WTC11 (cell line): ENCODE data around the gene MT1F. TPM values are rescaled to one million over a fixed set of nuclear protein-coding genes. Genes with fewer than 3 reads are reported as not detected.

Source experiments
- ATAC-seq: fragments of 200-7000 bp; cut with Tn5 transposase; 2 replicates; pipeline ENCODE4 v1.10.0; 2021; ENCODE audit warnings: mild to moderate bottlenecking, moderate library complexity
- CTCF ChIA-PET: fragments of 300-600 bp; sonication (Branson Sonifier 250); formaldehyde crosslinking; loops from one replicate; lab custom pipeline; 2021; ENCODE audit warnings: antibody characterized with exemption; lab: Charles Lee
- POLR2A ChIA-PET: fragments of 350-600 bp; sonication (Branson Sonifier 250); formaldehyde crosslinking; loops from one replicate; lab custom pipeline; 2021; ENCODE audit warnings: antibody characterized with exemption; lab: Charles Lee
- DNase-seq: peaks from one replicate; pipeline ENCODE4 v3.0.0; 2021; ENCODE audit warnings: low spot score
- H3K27ac Mint-ChIP-seq: 2 replicates; pipeline ENCODE4 v1.8.0; 2021; ENCODE audit warnings: mixed read lengths
- H3K27me3 Mint-ChIP-seq: 2 replicates; pipeline ENCODE4 v1.8.0; 2021; ENCODE audit warnings: low read depth, mild to moderate bottlenecking, moderate library complexity, mixed read lengths
- H3K36me3 Mint-ChIP-seq: 2 replicates; pipeline ENCODE4 v1.8.0; 2021; ENCODE audit warnings: mixed read lengths
- H3K4me1 Mint-ChIP-seq: 2 replicates; pipeline ENCODE4 v1.8.0; 2022; ENCODE audit warnings: mixed read lengths
- H3K4me3 Mint-ChIP-seq: 2 replicates; pipeline ENCODE4 v1.8.0; 2021; ENCODE audit warnings: mild to moderate bottlenecking, moderate library complexity, mixed read lengths
- H3K9me3 Mint-ChIP-seq: 2 replicates; pipeline ENCODE4 v1.8.0; 2021; ENCODE audit warnings: mixed read lengths
- ATF1 ChIP-seq: sonication (generic); formaldehyde crosslinking; IDR thresholded peaks from 2 replicates; pipeline ENCODE4 v1.8.1; 2023; ENCODE audit warnings: mild to moderate bottlenecking, moderate library complexity, missing genetic modification reagents
- EMX1 ChIP-seq: fragments of 250-450 bp; sonication (Bioruptor Pico); IDR thresholded peaks from 2 replicates; pipeline ENCODE4 v1.8.0; 2021; ENCODE audit warnings: mild to moderate bottlenecking
- ESRRA ChIP-seq: sonication (generic); formaldehyde crosslinking; IDR thresholded peaks from 2 replicates; pipeline ENCODE4 v1.8.1; 2022; ENCODE audit warnings: mild to moderate bottlenecking, missing genetic modification reagents, borderline replicate concordance
- ETV6 ChIP-seq: sonication (generic); formaldehyde crosslinking; IDR thresholded peaks from 2 replicates; pipeline ENCODE4 v1.8.1; 2022; ENCODE audit warnings: mild to moderate bottlenecking, missing genetic modification reagents
- JUN ChIP-seq: sonication (generic); formaldehyde crosslinking; IDR thresholded peaks from 2 replicates; pipeline ENCODE4 v1.8.0; 2023; ENCODE audit warnings: mild to moderate bottlenecking, missing genetic modification reagents
- MXD4 ChIP-seq: fragments of 250-450 bp; sonication (Bioruptor Pico); IDR thresholded peaks from 2 replicates; pipeline ENCODE4 v1.8.0; 2021; ENCODE audit warnings: mild to moderate bottlenecking, moderate library complexity, borderline replicate concordance
- NFE2L1 ChIP-seq: sonication (generic); formaldehyde crosslinking; IDR thresholded peaks from 2 replicates; pipeline ENCODE4 v1.8.1; 2023; ENCODE audit warnings: missing genetic modification reagents
- ZNF396 ChIP-seq: fragments of 250-450 bp; sonication (Bioruptor Pico); IDR thresholded peaks from 2 replicates; pipeline ENCODE4 v1.8.0; 2021; ENCODE audit warnings: mild to moderate bottlenecking, moderate library complexity, borderline replicate concordance
- ZNF423 ChIP-seq: fragments of 250-450 bp; sonication (Bioruptor Pico); IDR thresholded peaks from 2 replicates; pipeline ENCODE4 v2.1.2; 2022; ENCODE audit warnings: mild to moderate bottlenecking, moderate library complexity
- total RNA-seq: library from RNA; stranded (reverse); gene quantifications from 3 replicates; pipeline ENCODE4 v1.2.3, GENCODE V29; 2021
- TF ChIP-seq, protein P1 (sequence below): fragments of 200-600 bp; IDR thresholded peaks from 2 replicates; pipeline ENCODE4 v1.8.0; 2022; ENCODE audit warnings: antibody characterized with exemption
- TF ChIP-seq, protein P2 (sequence below): fragments of 250-450 bp; sonication (Bioruptor Pico); conservative IDR thresholded peaks from 2 replicates; pipeline ENCODE4 v1.9.0; 2021; ENCODE audit warnings: mild to moderate bottlenecking
- TF ChIP-seq, protein P3 (sequence below): fragments of 250-450 bp; sonication (Bioruptor Pico); IDR thresholded peaks from 2 replicates; pipeline ENCODE4 v1.9.0; 2021; ENCODE audit warnings: mild to moderate bottlenecking
- TF ChIP-seq, protein P4 (sequence below): sonication (generic); formaldehyde crosslinking; IDR thresholded peaks from 2 replicates; pipeline ENCODE4 v1.8.1; 2023; ENCODE audit warnings: mild to moderate bottlenecking, moderate library complexity, missing genetic modification reagents
- TF ChIP-seq, protein P5 (sequence below): sonication (generic); formaldehyde crosslinking; IDR thresholded peaks from 2 replicates; pipeline ENCODE4 v1.8.1; 2022; ENCODE audit warnings: low read depth, missing genetic modification reagents, borderline replicate concordance
- TF ChIP-seq, protein P6 (sequence below): sonication (generic); formaldehyde crosslinking; IDR thresholded peaks from 2 replicates; pipeline ENCODE4 v1.8.0; 2022; ENCODE audit warnings: mild to moderate bottlenecking, missing genetic modification reagents

MT1F gene
- total RNA-seq, 1 experiment from 2014 or later = 58.2 TPM

DNA sequence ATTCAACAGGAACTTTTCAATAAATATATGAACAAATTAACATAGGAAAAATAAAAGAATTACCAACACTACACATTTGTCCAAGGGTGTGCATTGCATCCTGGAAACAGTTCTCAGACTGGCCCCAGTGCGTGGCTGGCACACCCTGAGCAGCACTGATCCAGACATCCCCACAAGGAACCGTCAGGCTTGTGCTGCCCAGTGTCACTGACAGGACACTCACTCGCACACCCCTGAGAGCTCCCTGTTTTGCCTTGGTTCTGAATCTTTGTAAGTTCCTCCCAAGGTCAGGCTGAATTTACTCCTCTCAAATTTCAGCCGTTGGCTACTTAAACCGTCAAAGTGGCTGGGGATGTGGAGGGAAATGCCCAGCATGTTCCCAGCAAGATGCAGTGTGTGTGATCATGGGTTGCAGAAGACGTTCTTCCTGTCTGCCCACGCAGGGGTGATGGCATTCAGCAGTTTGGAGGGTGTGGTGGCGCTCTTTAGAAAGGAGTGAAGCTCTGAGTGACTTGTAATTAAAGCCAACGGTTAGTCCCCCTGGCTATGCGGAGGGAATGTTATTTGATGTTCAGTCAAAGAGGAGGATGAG is 47.6 kb upstream of the MT1F start (continued):
- TF ChIP-seq EMX1 (CRISPR knock-in tag) (no peak), ESRRA (CRISPR knock-in tag) (no peak), ATF1 (CRISPR knock-in tag) (no peak)
- TF ChIP-seq, protein P1, sequence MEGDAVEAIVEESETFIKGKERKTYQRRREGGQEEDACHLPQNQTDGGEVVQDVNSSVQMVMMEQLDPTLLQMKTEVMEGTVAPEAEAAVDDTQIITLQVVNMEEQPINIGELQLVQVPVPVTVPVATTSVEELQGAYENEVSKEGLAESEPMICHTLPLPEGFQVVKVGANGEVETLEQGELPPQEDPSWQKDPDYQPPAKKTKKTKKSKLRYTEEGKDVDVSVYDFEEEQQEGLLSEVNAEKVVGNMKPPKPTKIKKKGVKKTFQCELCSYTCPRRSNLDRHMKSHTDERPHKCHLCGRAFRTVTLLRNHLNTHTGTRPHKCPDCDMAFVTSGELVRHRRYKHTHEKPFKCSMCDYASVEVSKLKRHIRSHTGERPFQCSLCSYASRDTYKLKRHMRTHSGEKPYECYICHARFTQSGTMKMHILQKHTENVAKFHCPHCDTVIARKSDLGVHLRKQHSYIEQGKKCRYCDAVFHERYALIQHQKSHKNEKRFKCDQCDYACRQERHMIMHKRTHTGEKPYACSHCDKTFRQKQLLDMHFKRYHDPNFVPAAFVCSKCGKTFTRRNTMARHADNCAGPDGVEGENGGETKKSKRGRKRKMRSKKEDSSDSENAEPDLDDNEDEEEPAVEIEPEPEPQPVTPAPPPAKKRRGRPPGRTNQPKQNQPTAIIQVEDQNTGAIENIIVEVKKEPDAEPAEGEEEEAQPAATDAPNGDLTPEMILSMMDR = no peak

DNA sequence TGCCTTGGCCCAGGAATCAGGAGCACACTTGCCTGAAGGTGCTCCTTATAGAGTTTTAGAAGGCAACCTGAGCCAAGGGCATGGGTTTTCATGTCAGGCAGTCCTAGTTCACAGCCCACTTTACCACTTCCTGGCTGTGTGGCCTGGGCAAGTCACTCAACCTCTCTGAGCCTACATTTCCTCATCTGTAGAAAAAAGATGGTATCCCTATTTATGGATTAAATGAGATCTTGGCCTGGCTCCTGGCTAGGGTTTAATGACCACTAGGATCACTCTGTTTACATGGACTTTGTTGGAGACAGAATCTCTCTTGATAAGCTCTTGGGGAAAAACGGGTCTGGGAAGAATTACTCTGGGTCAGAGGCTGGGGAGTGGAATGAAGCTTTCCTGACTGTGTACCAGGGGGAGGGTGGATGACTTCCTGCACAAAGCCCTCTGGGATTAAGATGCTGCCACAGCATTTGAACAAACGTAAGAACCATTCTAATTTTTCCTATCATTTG is 47.1 kb upstream of the MT1F start:
- ChIA-PET POLR2A (interaction anchor here (1.0 to 4.8 kb wide), 2 partner anchors 16 to 54 kb away, joined by 3 to 68 read pairs; partner anchors contain the start of gene MT1E), CTCF (interaction anchor here (4.1 to 4.5 kb wide), 2 partner anchors 10 to 91 kb away, joined by 22 to 28 read pairs; no protein-coding TSS in a partner anchor)
- Mint-ChIP-seq H3K9me3 (no peaks in the 10 kb centered on the region), H3K27ac (no peak overlapping the region), H3K4me1 (peaks cover 48% of the 10 kb centered on the region), H3K36me3 (no peaks in the 10 kb centered on the region), H3K27me3 (peaks cover 90% of the 10 kb centered on the region), H3K4me3 (peak overlapping the region; percentile 79)
- no peak for DNase-seq
- TF ChIP-seq, protein P2, sequence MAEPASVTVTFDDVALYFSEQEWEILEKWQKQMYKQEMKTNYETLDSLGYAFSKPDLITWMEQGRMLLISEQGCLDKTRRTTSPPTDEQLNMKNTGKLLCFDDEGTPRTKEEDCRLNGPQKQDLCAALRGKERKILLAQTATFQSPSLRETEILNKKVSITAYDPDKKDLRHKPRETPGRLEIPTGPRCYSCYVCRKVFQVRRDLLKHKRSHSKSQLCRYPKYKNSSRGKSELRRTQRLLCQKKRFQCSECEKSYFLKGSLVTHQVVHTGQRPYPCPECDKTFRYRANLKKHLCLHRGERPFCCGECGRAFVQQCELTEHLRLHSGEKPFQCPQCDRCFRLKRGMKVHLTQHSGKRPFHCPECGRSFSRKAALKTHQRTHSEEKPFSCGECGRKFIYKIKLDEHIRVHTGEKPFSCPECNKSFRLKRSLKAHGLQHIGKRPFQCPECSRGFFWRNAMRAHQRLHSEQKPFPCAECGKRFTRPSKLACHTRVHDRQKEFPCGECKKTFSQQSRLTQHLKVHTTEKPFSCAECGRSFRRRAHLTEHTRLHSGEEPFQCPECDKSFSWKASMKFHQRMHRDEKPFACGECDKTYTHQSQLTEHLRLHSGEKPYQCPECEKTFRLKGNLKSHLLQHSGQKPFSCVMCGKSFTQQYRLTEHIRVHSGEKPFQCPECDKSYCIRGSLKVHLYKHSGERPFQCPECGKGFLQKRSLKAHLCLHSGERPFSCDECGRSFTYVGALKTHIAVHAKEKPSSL (CRISPR knock-in tag) = no peak
- TF ChIP-seq ZNF423 (CRISPR knock-in tag) = no peak
- no peak for TF ChIP-seq JUN
- no peak for TF ChIP-seq ETV6 (CRISPR knock-in tag)
- TF ChIP-seq, protein P3, sequence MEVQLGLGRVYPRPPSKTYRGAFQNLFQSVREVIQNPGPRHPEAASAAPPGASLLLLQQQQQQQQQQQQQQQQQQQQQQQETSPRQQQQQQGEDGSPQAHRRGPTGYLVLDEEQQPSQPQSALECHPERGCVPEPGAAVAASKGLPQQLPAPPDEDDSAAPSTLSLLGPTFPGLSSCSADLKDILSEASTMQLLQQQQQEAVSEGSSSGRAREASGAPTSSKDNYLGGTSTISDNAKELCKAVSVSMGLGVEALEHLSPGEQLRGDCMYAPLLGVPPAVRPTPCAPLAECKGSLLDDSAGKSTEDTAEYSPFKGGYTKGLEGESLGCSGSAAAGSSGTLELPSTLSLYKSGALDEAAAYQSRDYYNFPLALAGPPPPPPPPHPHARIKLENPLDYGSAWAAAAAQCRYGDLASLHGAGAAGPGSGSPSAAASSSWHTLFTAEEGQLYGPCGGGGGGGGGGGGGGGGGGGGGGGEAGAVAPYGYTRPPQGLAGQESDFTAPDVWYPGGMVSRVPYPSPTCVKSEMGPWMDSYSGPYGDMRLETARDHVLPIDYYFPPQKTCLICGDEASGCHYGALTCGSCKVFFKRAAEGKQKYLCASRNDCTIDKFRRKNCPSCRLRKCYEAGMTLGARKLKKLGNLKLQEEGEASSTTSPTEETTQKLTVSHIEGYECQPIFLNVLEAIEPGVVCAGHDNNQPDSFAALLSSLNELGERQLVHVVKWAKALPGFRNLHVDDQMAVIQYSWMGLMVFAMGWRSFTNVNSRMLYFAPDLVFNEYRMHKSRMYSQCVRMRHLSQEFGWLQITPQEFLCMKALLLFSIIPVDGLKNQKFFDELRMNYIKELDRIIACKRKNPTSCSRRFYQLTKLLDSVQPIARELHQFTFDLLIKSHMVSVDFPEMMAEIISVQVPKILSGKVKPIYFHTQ = no peak
- TF ChIP-seq, protein P4, sequence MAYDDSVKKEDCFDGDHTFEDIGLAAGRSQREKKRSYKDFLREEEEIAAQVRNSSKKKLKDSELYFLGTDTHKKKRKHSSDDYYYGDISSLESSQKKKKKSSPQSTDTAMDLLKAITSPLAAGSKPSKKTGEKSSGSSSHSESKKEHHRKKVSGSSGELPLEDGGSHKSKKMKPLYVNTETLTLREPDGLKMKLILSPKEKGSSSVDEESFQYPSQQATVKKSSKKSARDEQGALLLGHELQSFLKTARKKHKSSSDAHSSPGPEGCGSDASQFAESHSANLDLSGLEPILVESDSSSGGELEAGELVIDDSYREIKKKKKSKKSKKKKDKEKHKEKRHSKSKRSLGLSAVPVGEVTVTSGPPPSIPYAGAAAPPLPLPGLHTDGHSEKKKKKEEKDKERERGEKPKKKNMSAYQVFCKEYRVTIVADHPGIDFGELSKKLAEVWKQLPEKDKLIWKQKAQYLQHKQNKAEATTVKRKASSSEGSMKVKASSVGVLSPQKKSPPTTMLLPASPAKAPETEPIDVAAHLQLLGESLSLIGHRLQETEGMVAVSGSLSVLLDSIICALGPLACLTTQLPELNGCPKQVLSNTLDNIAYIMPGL (CRISPR knock-in tag) = no peak
- TF ChIP-seq, protein P1 = no peak
- TF ChIP-seq, protein P5, sequence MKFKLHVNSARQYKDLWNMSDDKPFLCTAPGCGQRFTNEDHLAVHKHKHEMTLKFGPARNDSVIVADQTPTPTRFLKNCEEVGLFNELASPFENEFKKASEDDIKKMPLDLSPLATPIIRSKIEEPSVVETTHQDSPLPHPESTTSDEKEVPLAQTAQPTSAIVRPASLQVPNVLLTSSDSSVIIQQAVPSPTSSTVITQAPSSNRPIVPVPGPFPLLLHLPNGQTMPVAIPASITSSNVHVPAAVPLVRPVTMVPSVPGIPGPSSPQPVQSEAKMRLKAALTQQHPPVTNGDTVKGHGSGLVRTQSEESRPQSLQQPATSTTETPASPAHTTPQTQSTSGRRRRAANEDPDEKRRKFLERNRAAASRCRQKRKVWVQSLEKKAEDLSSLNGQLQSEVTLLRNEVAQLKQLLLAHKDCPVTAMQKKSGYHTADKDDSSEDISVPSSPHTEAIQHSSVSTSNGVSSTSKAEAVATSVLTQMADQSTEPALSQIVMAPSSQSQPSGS = no peak
- TF ChIP-seq ZNF396 (CRISPR knock-in tag) = no peak
- no peak for TF ChIP-seq MXD4 (CRISPR knock-in tag)
- no peak for TF ChIP-seq NFE2L1 (CRISPR knock-in tag)
- TF ChIP-seq, protein P6, sequence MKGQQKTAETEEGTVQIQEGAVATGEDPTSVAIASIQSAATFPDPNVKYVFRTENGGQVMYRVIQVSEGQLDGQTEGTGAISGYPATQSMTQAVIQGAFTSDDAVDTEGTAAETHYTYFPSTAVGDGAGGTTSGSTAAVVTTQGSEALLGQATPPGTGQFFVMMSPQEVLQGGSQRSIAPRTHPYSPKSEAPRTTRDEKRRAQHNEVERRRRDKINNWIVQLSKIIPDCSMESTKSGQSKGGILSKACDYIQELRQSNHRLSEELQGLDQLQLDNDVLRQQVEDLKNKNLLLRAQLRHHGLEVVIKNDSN (CRISPR knock-in tag) = no peak
- ATAC-seq = no peak
